Endothelial cell (in vitro differentiated cells): ENCODE results near the gene DAPK2. TPM values are rescaled to one million over a fixed set of nuclear protein-coding genes. Genes with fewer than 3 reads are reported as not detected.

Experiments used
- DNase-seq: peaks from one replicate; pipeline ENCODE4 v3.0.0; 2021; ENCODE audit warnings: low spot score
- H3K27ac Mint-ChIP-seq: one replicate; pipeline ENCODE4 v1.8.0; 2021; ENCODE audit warnings: mixed read lengths, inconsistent platforms; ENCODE audit not compliant: unreplicated experiment
- H3K27me3 Mint-ChIP-seq: one replicate; pipeline ENCODE4 v1.8.0; 2021; ENCODE audit warnings: mild to moderate bottlenecking, moderate library complexity, mixed read lengths, inconsistent platforms; ENCODE audit not compliant: unreplicated experiment
- H3K36me3 Mint-ChIP-seq: one replicate; pipeline ENCODE4 v1.8.0; 2021; ENCODE audit warnings: mild to moderate bottlenecking, low read depth, mixed read lengths, inconsistent platforms; ENCODE audit not compliant: unreplicated experiment
- H3K4me1 Mint-ChIP-seq: one replicate; pipeline ENCODE4 v1.8.0; 2021; ENCODE audit warnings: mild to moderate bottlenecking, mixed read lengths, inconsistent platforms; ENCODE audit not compliant: unreplicated experiment
- H3K4me3 Mint-ChIP-seq: one replicate; pipeline ENCODE4 v1.8.0; 2021; ENCODE audit warnings: mild to moderate bottlenecking, mixed read lengths, inconsistent platforms; ENCODE audit not compliant: unreplicated experiment
- H3K9me3 Mint-ChIP-seq: one replicate; pipeline ENCODE4 v1.8.0; 2021; ENCODE audit warnings: mixed read lengths, inconsistent platforms; ENCODE audit not compliant: unreplicated experiment
- CTCF ChIP-seq: fragments of 200-600 bp; sonication (generic); IDR thresholded peaks from one replicate; pipeline ENCODE4 v1.5.0; 2021; ENCODE audit warnings: antibody characterized with exemption; ENCODE audit not compliant: unreplicated experiment
- microRNA-seq: library from miRNA; unstranded; fragments of <30 nt; microRNA quantifications from one replicate; pipeline ENCODE4, GENCODE V29; 2020; ENCODE audit not compliant: unreplicated experiment
- total RNA-seq: library from RNA; stranded (reverse); fragmentation: NEBNext Ultra II Directional; extraction: Animal tissue kit (Norgen Biotek cat#: 25700); gene quantifications from one replicate; pipeline ENCODE4 v1.2.1, GENCODE V29; 2021; ENCODE audit not compliant: unreplicated experiment

DAPK2 gene
- total RNA-seq, 1 donor from 2014 or later: 10.0 TPM

GRCh38 chr15:63857461-63857856, 188.8 kb downstream of the DAPK2 start:
- H3K4me3 Mint-ChIP-seq: no peak overlapping the region
- no peaks in the 10 kb centered on the region for H3K36me3 Mint-ChIP-seq
- H3K27me3 Mint-ChIP-seq: peaks cover 2% of the 10 kb centered on the region
- no peak overlapping the region for H3K27ac Mint-ChIP-seq
- H3K9me3 Mint-ChIP-seq: no peaks in the 10 kb centered on the region
- peaks cover 9% of the 10 kb centered on the region for H3K4me1 Mint-ChIP-seq
- DNase-seq: no peak
- no peak for TF ChIP-seq CTCF

Small RNA genes within 50 kb of the gene (microRNA-seq; reads per million reads assigned to microRNA genes)
- gene MIR422A: not detected

Other genes starting within 250 kb of the DAPK2 start
- gene HERC1, start 212.5 kb downstream of the DAPK2 start, total RNA-seq: 125 TPM
- gene CIAO2A, start 47.4 kb upstream of the DAPK2 start, total RNA-seq: 51.4 TPM
- gene SNX1, start 49.5 kb upstream of the DAPK2 start, total RNA-seq: 128 TPM
- 0.41 TPM for gene SNX22, start 105.2 kb upstream of the DAPK2 start, total RNA-seq
- 589 TPM for gene PPIB, start 116.5 kb upstream of the DAPK2 start, total RNA-seq